WTC11 (cell line): ENCODE data around the gene SWAP70. TPM values are rescaled to one million over a fixed set of nuclear protein-coding genes. Genes with fewer than 3 reads are reported as not detected.

Experiments used
- ATAC-seq: fragments of 200-7000 bp; cut with Tn5 transposase; 2 replicates; pipeline ENCODE4 v1.10.0; 2021; ENCODE audit warnings: mild to moderate bottlenecking, moderate library complexity
- CTCF ChIA-PET: fragments of 300-600 bp; sonication (Branson Sonifier 250); formaldehyde crosslinking; loops from one replicate; lab custom pipeline; 2021; ENCODE audit warnings: antibody characterized with exemption; lab: Charles Lee
- POLR2A ChIA-PET: fragments of 350-600 bp; sonication (Branson Sonifier 250); formaldehyde crosslinking; loops from one replicate; lab custom pipeline; 2021; ENCODE audit warnings: antibody characterized with exemption; lab: Charles Lee
- DNase-seq: peaks from one replicate; pipeline ENCODE4 v3.0.0; 2021; ENCODE audit warnings: low spot score
- H3K27ac Mint-ChIP-seq: 2 replicates; pipeline ENCODE4 v1.8.0; 2021; ENCODE audit warnings: mixed read lengths
- H3K27me3 Mint-ChIP-seq: 2 replicates; pipeline ENCODE4 v1.8.0; 2021; ENCODE audit warnings: low read depth, mild to moderate bottlenecking, moderate library complexity, mixed read lengths
- H3K36me3 Mint-ChIP-seq: 2 replicates; pipeline ENCODE4 v1.8.0; 2021; ENCODE audit warnings: mixed read lengths
- H3K4me1 Mint-ChIP-seq: 2 replicates; pipeline ENCODE4 v1.8.0; 2022; ENCODE audit warnings: mixed read lengths
- H3K4me3 Mint-ChIP-seq: 2 replicates; pipeline ENCODE4 v1.8.0; 2021; ENCODE audit warnings: mild to moderate bottlenecking, moderate library complexity, mixed read lengths
- H3K9me3 Mint-ChIP-seq: 2 replicates; pipeline ENCODE4 v1.8.0; 2021; ENCODE audit warnings: mixed read lengths
- CREM ChIP-seq: sonication (generic); formaldehyde crosslinking; IDR thresholded peaks from 2 replicates; pipeline ENCODE4 v1.8.1; 2022; ENCODE audit warnings: mild to moderate bottlenecking, missing genetic modification reagents, moderate library complexity
- ELF4 ChIP-seq: sonication (generic); formaldehyde crosslinking; IDR thresholded peaks from 2 replicates; pipeline ENCODE4 v1.8.1; 2022; ENCODE audit warnings: low read depth, mild to moderate bottlenecking, moderate library complexity, missing genetic modification reagents
- GABPB1 ChIP-seq: sonication (generic); formaldehyde crosslinking; IDR thresholded peaks from 2 replicates; pipeline ENCODE4 v1.8.1; 2023; ENCODE audit warnings: mild to moderate bottlenecking, missing genetic modification reagents
- MLX ChIP-seq: sonication (generic); formaldehyde crosslinking; IDR thresholded peaks from 2 replicates; pipeline ENCODE4 v1.8.1; 2023; ENCODE audit warnings: mild to moderate bottlenecking, missing genetic modification reagents, moderate library complexity
- RORB ChIP-seq: fragments of 250-450 bp; sonication (Bioruptor Pico); IDR thresholded peaks from 2 replicates; pipeline ENCODE4 v1.9.0; 2021; ENCODE audit warnings: mild to moderate bottlenecking
- SOX15 ChIP-seq: fragments of 250-450 bp; sonication (Bioruptor Pico); IDR thresholded peaks from 2 replicates; pipeline ENCODE4 v1.9.0; 2021; ENCODE audit warnings: mild to moderate bottlenecking
- TCF7 ChIP-seq: sonication (generic); formaldehyde crosslinking; IDR thresholded peaks from 2 replicates; pipeline ENCODE4 v1.8.0; 2022; ENCODE audit warnings: mild to moderate bottlenecking, low read depth, missing genetic modification reagents, moderate library complexity
- ZBTB21 ChIP-seq: sonication (generic); formaldehyde crosslinking; IDR thresholded peaks from 2 replicates; pipeline ENCODE4 v1.8.1; 2023; ENCODE audit warnings: mild to moderate bottlenecking, missing genetic modification reagents, borderline replicate concordance
- ZNF281 ChIP-seq: sonication (generic); formaldehyde crosslinking; IDR thresholded peaks from 2 replicates; pipeline ENCODE4 v1.8.0; 2023; ENCODE audit warnings: mild to moderate bottlenecking, missing genetic modification reagents
- total RNA-seq: library from RNA; stranded (reverse); gene quantifications from 3 replicates; pipeline ENCODE4 v1.2.3, GENCODE V29; 2021
- TF ChIP-seq, protein P1 (sequence below): sonication (generic); formaldehyde crosslinking; conservative IDR thresholded peaks from 2 replicates; pipeline ENCODE4 v1.8.1; 2022; ENCODE audit warnings: mild to moderate bottlenecking, missing genetic modification reagents
- TF ChIP-seq, protein P2 (sequence below): sonication (generic); formaldehyde crosslinking; IDR thresholded peaks from 2 replicates; pipeline ENCODE4 v1.8.1; 2022; ENCODE audit warnings: low read depth, mild to moderate bottlenecking, moderate library complexity, missing genetic modification reagents, borderline replicate concordance
- TF ChIP-seq, protein P3 (sequence below): sonication (generic); formaldehyde crosslinking; IDR thresholded peaks from 2 replicates; pipeline ENCODE4 v1.8.1; 2023; ENCODE audit warnings: mild to moderate bottlenecking, moderate library complexity, missing genetic modification reagents
- TF ChIP-seq, protein P4 (sequence below): sonication (generic); formaldehyde crosslinking; IDR thresholded peaks from 2 replicates; pipeline ENCODE4 v1.8.0; 2022; ENCODE audit warnings: mild to moderate bottlenecking, missing genetic modification reagents
- TF ChIP-seq, protein P5 (sequence below): fragments of 250-450 bp; sonication (Bioruptor Pico); IDR thresholded peaks from 2 replicates; pipeline ENCODE4 v1.9.0; 2021; ENCODE audit warnings: mild to moderate bottlenecking, borderline replicate concordance

SWAP70 gene
- total RNA-seq, 1 experiment from 2014 or later: 24.1 TPM

DNA sequence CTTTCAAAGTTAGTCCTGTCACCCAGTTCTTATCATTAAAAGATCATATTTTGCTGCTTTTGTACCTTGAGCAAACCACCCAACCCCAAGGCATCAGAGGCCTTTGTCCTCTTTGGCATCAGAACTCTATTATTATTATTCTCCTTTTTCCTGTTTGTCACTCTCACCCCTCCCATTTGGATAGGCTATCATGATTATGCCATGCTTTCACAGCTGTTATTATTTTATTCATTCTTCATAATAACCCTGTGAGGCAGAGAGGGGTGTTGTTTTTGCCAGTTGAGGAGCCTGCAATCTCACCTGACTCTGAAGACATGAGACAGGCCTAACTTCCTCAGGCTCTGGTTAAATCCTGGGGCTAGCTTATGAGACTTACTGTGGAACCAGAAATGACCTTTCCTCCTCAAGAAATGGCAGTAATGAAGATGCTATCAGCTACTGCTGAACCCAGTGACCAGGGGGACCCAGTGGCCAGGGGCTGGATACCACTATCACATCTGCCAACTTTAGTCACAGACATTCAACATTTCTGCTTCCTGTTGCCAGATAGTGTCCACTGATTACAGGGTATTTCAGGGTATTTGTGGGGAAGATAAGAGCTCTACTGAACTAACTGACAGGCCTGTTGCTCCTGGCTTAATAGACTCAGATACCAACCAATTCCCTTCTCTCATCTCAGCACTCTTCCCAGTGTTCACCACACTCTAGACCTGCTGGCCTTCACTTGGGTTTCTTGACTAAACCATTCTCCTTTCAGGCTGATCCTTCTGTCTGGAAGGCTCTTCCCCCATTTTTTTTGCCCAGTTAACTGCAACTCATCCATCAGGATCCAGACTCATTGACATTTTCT lies 11.8 kb upstream of the SWAP70 start:
- ChIA-PET POLR2A (no interaction called here), CTCF (no interaction called here)
- no peak overlapping the region for H3K27ac Mint-ChIP-seq
- no peak for DNase-seq
- TF ChIP-seq RORB (CRISPR knock-in tag) (no peak), TCF7 (CRISPR knock-in tag) (no peak), SOX15 (CRISPR knock-in tag) (no peak), GABPB1 (no peak), ZNF281 (CRISPR knock-in tag) (no peak), ELF4 (CRISPR knock-in tag) (no peak), ZBTB21 (CRISPR knock-in tag) (no peak), CREM (no peak), MLX (no peak)
- TF ChIP-seq, protein P1, sequence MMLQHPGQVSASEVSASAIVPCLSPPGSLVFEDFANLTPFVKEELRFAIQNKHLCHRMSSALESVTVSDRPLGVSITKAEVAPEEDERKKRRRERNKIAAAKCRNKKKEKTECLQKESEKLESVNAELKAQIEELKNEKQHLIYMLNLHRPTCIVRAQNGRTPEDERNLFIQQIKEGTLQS (CRISPR knock-in tag): no peak
- TF ChIP-seq, protein P2, sequence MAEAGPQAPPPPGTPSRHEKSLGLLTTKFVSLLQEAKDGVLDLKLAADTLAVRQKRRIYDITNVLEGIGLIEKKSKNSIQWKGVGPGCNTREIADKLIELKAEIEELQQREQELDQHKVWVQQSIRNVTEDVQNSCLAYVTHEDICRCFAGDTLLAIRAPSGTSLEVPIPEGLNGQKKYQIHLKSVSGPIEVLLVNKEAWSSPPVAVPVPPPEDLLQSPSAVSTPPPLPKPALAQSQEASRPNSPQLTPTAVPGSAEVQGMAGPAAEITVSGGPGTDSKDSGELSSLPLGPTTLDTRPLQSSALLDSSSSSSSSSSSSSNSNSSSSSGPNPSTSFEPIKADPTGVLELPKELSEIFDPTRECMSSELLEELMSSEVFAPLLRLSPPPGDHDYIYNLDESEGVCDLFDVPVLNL (CRISPR knock-in tag): no peak
- TF ChIP-seq, protein P3, sequence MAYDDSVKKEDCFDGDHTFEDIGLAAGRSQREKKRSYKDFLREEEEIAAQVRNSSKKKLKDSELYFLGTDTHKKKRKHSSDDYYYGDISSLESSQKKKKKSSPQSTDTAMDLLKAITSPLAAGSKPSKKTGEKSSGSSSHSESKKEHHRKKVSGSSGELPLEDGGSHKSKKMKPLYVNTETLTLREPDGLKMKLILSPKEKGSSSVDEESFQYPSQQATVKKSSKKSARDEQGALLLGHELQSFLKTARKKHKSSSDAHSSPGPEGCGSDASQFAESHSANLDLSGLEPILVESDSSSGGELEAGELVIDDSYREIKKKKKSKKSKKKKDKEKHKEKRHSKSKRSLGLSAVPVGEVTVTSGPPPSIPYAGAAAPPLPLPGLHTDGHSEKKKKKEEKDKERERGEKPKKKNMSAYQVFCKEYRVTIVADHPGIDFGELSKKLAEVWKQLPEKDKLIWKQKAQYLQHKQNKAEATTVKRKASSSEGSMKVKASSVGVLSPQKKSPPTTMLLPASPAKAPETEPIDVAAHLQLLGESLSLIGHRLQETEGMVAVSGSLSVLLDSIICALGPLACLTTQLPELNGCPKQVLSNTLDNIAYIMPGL (CRISPR knock-in tag): no peak
- TF ChIP-seq, protein P4, sequence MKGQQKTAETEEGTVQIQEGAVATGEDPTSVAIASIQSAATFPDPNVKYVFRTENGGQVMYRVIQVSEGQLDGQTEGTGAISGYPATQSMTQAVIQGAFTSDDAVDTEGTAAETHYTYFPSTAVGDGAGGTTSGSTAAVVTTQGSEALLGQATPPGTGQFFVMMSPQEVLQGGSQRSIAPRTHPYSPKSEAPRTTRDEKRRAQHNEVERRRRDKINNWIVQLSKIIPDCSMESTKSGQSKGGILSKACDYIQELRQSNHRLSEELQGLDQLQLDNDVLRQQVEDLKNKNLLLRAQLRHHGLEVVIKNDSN (CRISPR knock-in tag): no peak
- TF ChIP-seq, protein P5, sequence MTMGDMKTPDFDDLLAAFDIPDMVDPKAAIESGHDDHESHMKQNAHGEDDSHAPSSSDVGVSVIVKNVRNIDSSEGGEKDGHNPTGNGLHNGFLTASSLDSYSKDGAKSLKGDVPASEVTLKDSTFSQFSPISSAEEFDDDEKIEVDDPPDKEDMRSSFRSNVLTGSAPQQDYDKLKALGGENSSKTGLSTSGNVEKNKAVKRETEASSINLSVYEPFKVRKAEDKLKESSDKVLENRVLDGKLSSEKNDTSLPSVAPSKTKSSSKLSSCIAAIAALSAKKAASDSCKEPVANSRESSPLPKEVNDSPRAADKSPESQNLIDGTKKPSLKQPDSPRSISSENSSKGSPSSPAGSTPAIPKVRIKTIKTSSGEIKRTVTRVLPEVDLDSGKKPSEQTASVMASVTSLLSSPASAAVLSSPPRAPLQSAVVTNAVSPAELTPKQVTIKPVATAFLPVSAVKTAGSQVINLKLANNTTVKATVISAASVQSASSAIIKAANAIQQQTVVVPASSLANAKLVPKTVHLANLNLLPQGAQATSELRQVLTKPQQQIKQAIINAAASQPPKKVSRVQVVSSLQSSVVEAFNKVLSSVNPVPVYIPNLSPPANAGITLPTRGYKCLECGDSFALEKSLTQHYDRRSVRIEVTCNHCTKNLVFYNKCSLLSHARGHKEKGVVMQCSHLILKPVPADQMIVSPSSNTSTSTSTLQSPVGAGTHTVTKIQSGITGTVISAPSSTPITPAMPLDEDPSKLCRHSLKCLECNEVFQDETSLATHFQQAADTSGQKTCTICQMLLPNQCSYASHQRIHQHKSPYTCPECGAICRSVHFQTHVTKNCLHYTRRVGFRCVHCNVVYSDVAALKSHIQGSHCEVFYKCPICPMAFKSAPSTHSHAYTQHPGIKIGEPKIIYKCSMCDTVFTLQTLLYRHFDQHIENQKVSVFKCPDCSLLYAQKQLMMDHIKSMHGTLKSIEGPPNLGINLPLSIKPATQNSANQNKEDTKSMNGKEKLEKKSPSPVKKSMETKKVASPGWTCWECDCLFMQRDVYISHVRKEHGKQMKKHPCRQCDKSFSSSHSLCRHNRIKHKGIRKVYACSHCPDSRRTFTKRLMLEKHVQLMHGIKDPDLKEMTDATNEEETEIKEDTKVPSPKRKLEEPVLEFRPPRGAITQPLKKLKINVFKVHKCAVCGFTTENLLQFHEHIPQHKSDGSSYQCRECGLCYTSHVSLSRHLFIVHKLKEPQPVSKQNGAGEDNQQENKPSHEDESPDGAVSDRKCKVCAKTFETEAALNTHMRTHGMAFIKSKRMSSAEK (CRISPR knock-in tag): no peak
- 0 out of 2 replicates have a peak, but pooled peaks cover 3% of the 10 kb centered on the region for H3K36me3 Mint-ChIP-seq
- H3K9me3 Mint-ChIP-seq: peaks cover 9% of the 10 kb centered on the region
- ATAC-seq: no peak
- no peaks in the 10 kb centered on the region; the same call in 1 of the 2 replicates for H3K27me3 Mint-ChIP-seq
- H3K4me3 Mint-ChIP-seq: no peak overlapping the region
- H3K4me1 Mint-ChIP-seq: peaks cover 14% of the 10 kb centered on the region
